HEK293T (cell line): ENCODE results near the gene SLC1A5.

Experiments used
- BHLHE40 ChIP-seq: fragments of 450-650 bp; IDR thresholded peaks from 2 replicates; pipeline ENCODE4 v1.6.1; 2016; ENCODE audit warnings: mild to moderate bottlenecking, moderate library complexity, borderline replicate concordance
- CTBP1 ChIP-seq: fragments of 450-650 bp; IDR thresholded peaks from 2 replicates; pipeline ENCODE4 v1.6.1; 2016; ENCODE audit warnings: borderline replicate concordance
- ELF4 ChIP-seq: fragments of 450-650 bp; IDR thresholded peaks from 2 replicates; pipeline ENCODE4 v1.6.1; 2017; ENCODE audit warnings: antibody characterized with exemption
- FOXA1 ChIP-seq: fragments of 450-650 bp; IDR thresholded peaks from 2 replicates; pipeline ENCODE4 v1.6.1; 2016; ENCODE audit warnings: mild to moderate bottlenecking
- FOXK2 ChIP-seq: fragments of 450-650 bp; IDR thresholded peaks from 2 replicates; pipeline ENCODE4 v1.6.1; 2016; ENCODE audit warnings: mild to moderate bottlenecking
- FOXM1 ChIP-seq: fragments of 450-650 bp; IDR thresholded peaks from 2 replicates; pipeline ENCODE4 v1.6.1; 2017; ENCODE audit warnings: mild to moderate bottlenecking, borderline replicate concordance
- L3MBTL2 ChIP-seq: fragments of 450-650 bp; conservative IDR thresholded peaks from 2 replicates; pipeline ENCODE4 v1.6.1; 2016; ENCODE audit warnings: mild to moderate bottlenecking
- SP1 ChIP-seq: fragments of 450-650 bp; IDR thresholded peaks from 2 replicates; pipeline ENCODE4 v1.6.1; 2017
- SUZ12 ChIP-seq: fragments of 450-650 bp; IDR thresholded peaks from 2 replicates; pipeline ENCODE4 v1.6.1; 2016; ENCODE audit warnings: mild to moderate bottlenecking

DNA sequence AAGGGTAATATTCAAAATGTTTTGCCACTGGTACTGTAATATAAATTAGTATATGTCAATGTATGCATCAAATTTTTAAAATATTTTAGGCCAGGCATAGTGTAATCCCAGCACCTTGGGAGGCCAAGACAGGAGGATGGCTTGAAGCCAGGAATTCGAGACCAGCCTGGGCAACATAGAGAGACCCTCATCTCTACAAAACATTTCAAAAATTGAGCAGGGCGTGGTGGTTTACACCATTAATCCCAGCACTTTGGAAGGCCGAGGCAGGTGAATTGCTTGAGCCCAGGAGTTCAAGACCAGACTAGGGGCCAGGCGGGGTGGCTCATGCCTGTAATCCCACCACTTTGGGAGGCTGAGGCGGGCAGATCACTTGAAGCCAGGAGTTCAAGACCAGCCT, 28.0 kb downstream of the SLC1A5 start:
- TF ChIP-seq SUZ12 = no peak
- no peak for TF ChIP-seq BHLHE40
- TF ChIP-seq FOXK2 = no peak
- no peak for TF ChIP-seq FOXA1
- no peak for TF ChIP-seq CTBP1
- TF ChIP-seq ELF4 = no peak
- TF ChIP-seq SP1 = no peak
- no peak for TF ChIP-seq FOXM1
- TF ChIP-seq L3MBTL2 = no peak
